Hepatocyte (in vitro differentiated cells): ENCODE data around the gene ITGB8.

Experiments
- EZH2 ChIP-seq: fragments of 200-600 bp; sonication (generic); IDR thresholded peaks from 2 replicates; pipeline ENCODE4 v1.6.1; 2016; ENCODE audit warnings: antibody characterized with exemption, mild to moderate bottlenecking, borderline replicate concordance
- EZH2phosphoT487 ChIP-seq: fragments of 200-600 bp; sonication (generic); IDR thresholded peaks from one replicate; pipeline ENCODE4 v1.6.1; 2018; ENCODE audit warnings: antibody characterized with exemption, mild to moderate bottlenecking, low read depth, moderate library complexity; ENCODE audit not compliant: unreplicated experiment, severe bottlenecking
- TF ChIP-seq, protein P1 (sequence below): fragments of 200-600 bp; sonication (generic); IDR thresholded peaks from 2 replicates; pipeline ENCODE4 v1.5.1; 2016; ENCODE audit warnings: antibody characterized with exemption, mild to moderate bottlenecking; ENCODE audit not compliant: poor library complexity

DNA sequence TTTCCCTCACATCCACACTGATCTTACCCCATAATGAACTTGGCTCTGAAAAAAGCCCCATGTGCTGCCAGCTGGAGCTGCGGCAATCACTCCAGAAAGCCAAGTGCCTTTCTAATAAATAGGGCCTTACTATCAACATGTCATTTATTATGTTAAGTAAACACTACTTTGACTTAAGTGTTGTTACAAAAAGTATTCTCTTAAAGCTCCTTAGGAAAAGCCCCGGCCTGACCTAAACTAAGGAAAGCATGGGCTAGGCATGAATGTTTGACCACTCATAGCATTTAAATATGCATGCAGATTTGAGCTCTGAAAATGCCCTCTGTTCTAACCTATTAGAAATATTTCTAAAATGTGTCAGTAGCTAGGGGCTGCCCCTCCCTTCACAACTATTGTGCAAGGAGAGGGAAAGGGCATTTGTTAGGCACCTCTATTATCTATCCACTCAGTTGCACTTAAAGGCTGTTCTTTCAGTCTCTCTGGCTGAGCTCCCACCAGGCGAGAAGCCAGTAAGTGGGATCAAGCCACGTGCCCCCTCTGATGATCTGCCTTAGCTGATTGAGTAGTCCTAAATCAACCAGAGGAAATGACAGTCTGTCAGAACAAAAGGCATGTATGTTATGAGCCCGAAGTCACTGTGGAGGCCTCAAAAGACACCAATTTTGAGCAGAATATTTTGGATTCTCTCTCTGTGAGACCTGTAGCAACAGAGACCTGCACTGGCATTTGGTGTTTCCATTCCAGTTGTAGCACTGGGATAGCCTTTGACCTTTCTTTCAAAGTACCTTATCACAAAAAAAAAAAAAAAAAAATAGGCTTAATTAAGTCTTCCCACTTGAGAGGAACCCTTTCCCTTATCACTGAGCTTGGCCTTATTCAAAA, 77.1 kb downstream of the ITGB8 start:
- TF ChIP-seq, protein P1, sequence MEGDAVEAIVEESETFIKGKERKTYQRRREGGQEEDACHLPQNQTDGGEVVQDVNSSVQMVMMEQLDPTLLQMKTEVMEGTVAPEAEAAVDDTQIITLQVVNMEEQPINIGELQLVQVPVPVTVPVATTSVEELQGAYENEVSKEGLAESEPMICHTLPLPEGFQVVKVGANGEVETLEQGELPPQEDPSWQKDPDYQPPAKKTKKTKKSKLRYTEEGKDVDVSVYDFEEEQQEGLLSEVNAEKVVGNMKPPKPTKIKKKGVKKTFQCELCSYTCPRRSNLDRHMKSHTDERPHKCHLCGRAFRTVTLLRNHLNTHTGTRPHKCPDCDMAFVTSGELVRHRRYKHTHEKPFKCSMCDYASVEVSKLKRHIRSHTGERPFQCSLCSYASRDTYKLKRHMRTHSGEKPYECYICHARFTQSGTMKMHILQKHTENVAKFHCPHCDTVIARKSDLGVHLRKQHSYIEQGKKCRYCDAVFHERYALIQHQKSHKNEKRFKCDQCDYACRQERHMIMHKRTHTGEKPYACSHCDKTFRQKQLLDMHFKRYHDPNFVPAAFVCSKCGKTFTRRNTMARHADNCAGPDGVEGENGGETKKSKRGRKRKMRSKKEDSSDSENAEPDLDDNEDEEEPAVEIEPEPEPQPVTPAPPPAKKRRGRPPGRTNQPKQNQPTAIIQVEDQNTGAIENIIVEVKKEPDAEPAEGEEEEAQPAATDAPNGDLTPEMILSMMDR: no peak
- no peak for TF ChIP-seq EZH2
- no peak for TF ChIP-seq EZH2phosphoT487
